Natural killer cell (primary cell): Measurements from ENCODE around the gene RRAGD. TPM values are rescaled to one million over a fixed set of nuclear protein-coding genes. Genes with fewer than 3 reads are reported as not detected.

Experiments used
- ATAC-seq, 3 donors: fragments of 150-1000 bp in 2 of 3; fragments of 200-7000 bp in 1 of 3; cut with Tn5 transposase; 1 replicate in 1 of 3; 2 replicates in 2 of 3; pipeline ENCODE4 v1.10.0; 2021; ENCODE audit warnings: mild to moderate bottlenecking in 2 of 3, moderate library complexity in 2 of 3
- DNase-seq, 2 donors: peaks; one replicate each; pipeline versions ENCODE4 v3.0.0 to v3.0.0-alpha.2; 2013 to 2021; ENCODE audit warnings: mixed read lengths in 1 of 2
- H3K27ac ChIP-seq: one replicate; pipeline ENCODE4 v1.5.1; 2013; ENCODE audit warnings: mild to moderate bottlenecking, low read length
- H3K27me3 ChIP-seq: one replicate; pipeline ENCODE4 v1.6.1; 2013; ENCODE audit warnings: low read length; ENCODE audit not compliant: control insufficient read depth, insufficient read depth
- H3K36me3 ChIP-seq: one replicate; pipeline ENCODE4 v1.6.1; 2013; ENCODE audit warnings: low read length; ENCODE audit not compliant: control insufficient read depth, insufficient read depth
- H3K4me1 ChIP-seq: one replicate; pipeline ENCODE4 v1.6.1; 2013; ENCODE audit warnings: low read length; ENCODE audit not compliant: control insufficient read depth, insufficient read depth
- H3K4me3 ChIP-seq: one replicate; pipeline ENCODE4 v1.5.1; 2013; ENCODE audit warnings: low read length
- H3K9me3 ChIP-seq: one replicate; pipeline ENCODE4 v1.6.1; 2013; ENCODE audit warnings: low read length; ENCODE audit not compliant: control insufficient read depth, insufficient read depth
- H3K27ac Mint-ChIP-seq, 2 donors: one replicate each; pipeline ENCODE4 v1.8.0; 2022; ENCODE audit warnings: mild to moderate bottlenecking in 2 of 2, mixed read lengths in 2 of 2, moderate library complexity in 1 of 2
- H3K27me3 Mint-ChIP-seq, 2 donors: one replicate each; pipeline ENCODE4 v1.8.0; 2022; ENCODE audit warnings: low read depth in 2 of 2, mixed read lengths in 2 of 2
- H3K36me3 Mint-ChIP-seq: one replicate; pipeline ENCODE4 v1.8.0; 2022; ENCODE audit warnings: mixed read lengths
- H3K4me1 Mint-ChIP-seq, 2 donors: one replicate each; pipeline ENCODE4 v1.8.0; 2022; ENCODE audit warnings: mixed read lengths in 2 of 2
- H3K4me3 Mint-ChIP-seq: one replicate; pipeline ENCODE4 v1.8.0; 2022; ENCODE audit warnings: mild to moderate bottlenecking, moderate library complexity, mixed read lengths
- H3K9me3 Mint-ChIP-seq, 2 donors: one replicate each; pipeline ENCODE4 v1.8.0; 2022; ENCODE audit warnings: mixed read lengths in 2 of 2
- CTCF ChIP-seq: fragments of 200-600 bp; IDR thresholded peaks from one replicate; pipeline ENCODE4 v1.8.0; 2022; ENCODE audit warnings: antibody characterized with exemption
- WGBS: methylation state at CpG from one replicate; pipeline ENCODE4 v1.1.7; 2013; ENCODE audit warnings: missing lambda C conversion rate; ENCODE audit not compliant: insufficient coverage; 5-methylcytosine and 5-hydroxymethylcytosine counted together
- intact Hi-C: fragments of 100-400 bp; cut with micrococcal nuclease; formaldehyde crosslinking; loops from one replicate; pipeline ENCODE4 v1.14.2; 2022
- total RNA-seq, 4 donors: library from RNA; stranded (reverse); fragments of 120-200 nt in 1 of 4; gene quantifications; one replicate each; pipeline versions ENCODE4 v1.2.3 to v1.2.4, GENCODE V29; 2013 to 2022

Gene RRAGD
- total RNA-seq, 3 donors from 2014 or later (not counting 1 experiment from before 2014, with no cell fraction given) = 0.43 to 4.4 (median 1.8) TPM

GRCh38 chr6:89378628-89379027, 33.4 kb downstream of the RRAGD start:
- no peaks in the 10 kb centered on the region for H3K36me3 ChIP-seq
- H3K27ac ChIP-seq = no peak overlapping the region
- intact Hi-C loops = loop anchor here (5.0 kb wide), 1 partner anchor 94 kb away; no protein-coding TSS in a partner anchor
- H3K4me1 Mint-ChIP-seq = peaks cover 14 to 15% of the 10 kb centered on the region in 2 donors
- no peak for TF ChIP-seq CTCF
- ATAC-seq = no peak
- peaks cover 9% of the 10 kb centered on the region for H3K4me1 ChIP-seq
- no peak for DNase-seq
- H3K27me3 ChIP-seq = peaks cover 22% of the 10 kb centered on the region
- H3K27ac Mint-ChIP-seq = no peak overlapping the region
- H3K36me3 Mint-ChIP-seq = no peaks in the 10 kb centered on the region
- no peaks in the 10 kb centered on the region for H3K9me3 Mint-ChIP-seq
- H3K4me3 ChIP-seq = no peak overlapping the region
- H3K4me3 Mint-ChIP-seq = no peak overlapping the region
- WGBS = 95% methylated on average over 3 of the region's 4 CpGs
- no peaks in the 10 kb centered on the region for H3K9me3 ChIP-seq
- peaks cover 38 to 47% of the 10 kb centered on the region in 2 donors for H3K27me3 Mint-ChIP-seq

- H3K4me3 ChIP-seq = no peak overlapping the region
- H3K27me3 Mint-ChIP-seq = peaks cover 17 to 39% of the 10 kb centered on the region in 2 donors
- no peak overlapping the region for H3K4me3 Mint-ChIP-seq
- H3K4me1 Mint-ChIP-seq = peaks cover 14 to 25% of the 10 kb centered on the region in 2 donors
- ATAC-seq (peak; percentile 87 to 95 (median 94)), DNase-seq (peak; percentile 79 to 90)
- peak overlapping the region in 1 of 2 donors; percentile 66 for H3K27ac Mint-ChIP-seq
- no peak overlapping the region for H3K27ac ChIP-seq
- no peaks in the 10 kb centered on the region for H3K9me3 ChIP-seq
- no peaks in the 10 kb centered on the region for H3K9me3 Mint-ChIP-seq
- intact Hi-C loops = loop anchor here (2.0 to 5.0 kb wide), 3 partner anchors 23 to 393 kb away; partner anchors contain the start of gene UBE2J1
- peak; percentile 47 for TF ChIP-seq CTCF
- WGBS = 52% methylated on average over 4 of the region's 6 CpGs
- no peaks in the 10 kb centered on the region for H3K36me3 Mint-ChIP-seq
- no peaks in the 10 kb centered on the region for H3K36me3 ChIP-seq
- peaks cover 22% of the 10 kb centered on the region for H3K27me3 ChIP-seq
- peaks cover 17% of the 10 kb centered on the region for H3K4me1 ChIP-seq
Observed at GRCh38 chr6:89375427-89376267, 36.4 kb downstream of the RRAGD start.

GRCh38 chr6:89372506-89372901, 39.6 kb downstream of the RRAGD start:
- Histone ChIP-seq H3K4me3 (no peak overlapping the region), H3K27me3 (peaks cover 18% of the 10 kb centered on the region), H3K27ac (no peak overlapping the region), H3K9me3 (no peaks in the 10 kb centered on the region), H3K36me3 (no peaks in the 10 kb centered on the region), H3K4me1 (peaks cover 17% of the 10 kb centered on the region)
- Mint-ChIP-seq H3K27me3 (peaks cover 21 to 25% of the 10 kb centered on the region in 2 donors), H3K36me3 (no peaks in the 10 kb centered on the region), H3K4me3 (no peak overlapping the region), H3K9me3 (no peaks in the 10 kb centered on the region), H3K27ac (no peak overlapping the region), H3K4me1 (peaks cover 14 to 25% of the 10 kb centered on the region in 2 donors)
- TF ChIP-seq CTCF = no peak
- WGBS = 36% methylated on average over 3 of the region's 3 CpGs
- ATAC-seq = no peak
- intact Hi-C loops = loop anchor here (1.0 kb wide), 1 partner anchor 238 kb away; no protein-coding TSS in a partner anchor
- no peak for DNase-seq
